K562 (cell line): Measurements from ENCODE around the gene ARHGAP30. TPM values are rescaled to one million over a fixed set of nuclear protein-coding genes. Genes with fewer than 3 reads are reported as not detected.

ENCODE experiments used
- ATAC-seq: fragments of 200-7000 bp; cut with Tn5 transposase; 3 replicates; pipeline ENCODE4 v1.9.1; 2020; ENCODE audit warnings: moderate library complexity
- BruUV-seq: library from RNA; stranded (reverse); fragments of 400-500 nt; replicated peaks from 2 replicates; lab custom pipeline; 2021; lab: Mats Ljungman, UMichigan
- CTCF ChIA-PET: fragments of 300-600 bp; formaldehyde crosslinking; extraction: SDS; loops from one replicate; lab custom pipeline; 2021; ENCODE audit warnings: low intra/inter-chr PET ratio; lab: Yijun Ruan, JAX
- POLR2A ChIA-PET: fragments of 300-600, 350-650 bp; sonication (Branson Sonifier 250); formaldehyde crosslinking; extraction: SDS; loops from one replicate; lab custom pipeline; 2021; ENCODE audit warnings: antibody characterized with exemption, inconsistent platforms; lab: Yijun Ruan, JAX
- DNase-seq, 4 experiments: peaks; one replicate each; pipeline versions ENCODE4 v3.0.0 to v3.0.0-alpha.2; 2011 to 2018; ENCODE audit warnings: low spot score in 3 of 4, mixed read lengths in 3 of 4; ENCODE audit errors: extremely low read depth in 1 of 4
- FAIRE-seq: peaks from 2 replicates; lab custom pipeline; 2011; peaks lifted over from hg19 to GRCh38; lab: Jason Lieb, UNC
- H2AFZ ChIP-seq: 2 replicates; pipeline ENCODE4 v1.6.0; 2011; ENCODE audit warnings: low read depth, low read length, control low read depth, inconsistent platforms
- H3K27ac ChIP-seq: fragments of 200-600 bp; 3 replicates; pipeline ENCODE4 v1.8.0; 2011; ENCODE audit warnings: low read depth, mild to moderate bottlenecking, control low read depth, inconsistent platforms, low read length, moderate library complexity, mixed read lengths; ENCODE audit errors: extremely low read depth
- H3K27me3 ChIP-seq, 2 experiments: fragments of 300-600 bp in 1 of 2; 2 replicates in 1 of 2; 3 replicates in 1 of 2; pipeline versions ENCODE4 v1.6.0 to v1.8.0; 2011; ENCODE audit warnings: inconsistent platforms in 2 of 2, low read length in 2 of 2, mild to moderate bottlenecking in 1 of 2, mixed read lengths in 1 of 2, moderate library complexity in 1 of 2; ENCODE audit not compliant: control insufficient read depth in 2 of 2, insufficient read depth in 2 of 2
- H3K36me3 ChIP-seq: fragments of 300-600 bp; 3 replicates; pipeline ENCODE4 v1.8.0; 2011; ENCODE audit warnings: mild to moderate bottlenecking, low read length, inconsistent platforms; ENCODE audit not compliant: control insufficient read depth, insufficient read depth
- H3K4me1 ChIP-seq, 2 experiments: fragments of 200-600 bp in 1 of 2; replicated peaks in 1 of 2; 2 replicates in 1 of 2; 3 replicates in 1 of 2; pipeline versions ENCODE4 v1.5.1 to v1.8.0; 2011; ENCODE audit warnings: inconsistent platforms in 2 of 2, low read length in 2 of 2, mild to moderate bottlenecking in 1 of 2, mixed read lengths in 1 of 2, moderate library complexity in 1 of 2; ENCODE audit not compliant: control insufficient read depth in 2 of 2, insufficient read depth in 2 of 2
- H3K4me2 ChIP-seq: 2 replicates; pipeline ENCODE4 v1.6.1; 2011; ENCODE audit warnings: low read length, control low read depth, inconsistent platforms, mixed read lengths; ENCODE audit not compliant: insufficient read depth
- H3K4me3 ChIP-seq: fragments of 200-600 bp; sonication (generic), shearing (Covaris generic); 2 replicates; pipeline ENCODE4 v1.5.1; 2016; ENCODE audit warnings: control low read depth, inconsistent platforms
- H3K79me2 ChIP-seq: fragments of 200-600 bp; 3 replicates; pipeline ENCODE4 v1.8.0; 2011; ENCODE audit warnings: low read length, inconsistent platforms; ENCODE audit not compliant: control insufficient read depth, insufficient read depth
- H3K9ac ChIP-seq, 2 experiments: 2 replicates each; pipeline versions ENCODE4 v1.6.0 to v1.6.1; 2011; ENCODE audit warnings: low read depth in 2 of 2, low read length in 2 of 2, control low read depth in 1 of 2, inconsistent platforms in 1 of 2, mild to moderate bottlenecking in 1 of 2, mixed read lengths in 1 of 2; ENCODE audit not compliant: insufficient read depth in 1 of 2
- H3K9me1 ChIP-seq: one replicate; pipeline ENCODE4 v1.6.0; 2011; ENCODE audit warnings: inconsistent platforms, mild to moderate bottlenecking, low read length, moderate library complexity; ENCODE audit not compliant: control insufficient read depth, insufficient read depth
- H3K9me3 ChIP-seq: replicated peaks from 2 replicates; pipeline ENCODE4 v1.5.1; 2011; ENCODE audit warnings: low read depth, low read length, inconsistent platforms; ENCODE audit not compliant: control insufficient read depth, insufficient read depth
- H4K20me1 ChIP-seq: replicated peaks from 2 replicates; pipeline ENCODE4 v1.6.1; 2011; ENCODE audit warnings: low read length, inconsistent platforms, mixed read lengths; ENCODE audit not compliant: control insufficient read depth, insufficient read depth
- CEBPB ChIP-seq: fragments of 450-650 bp; IDR thresholded peaks from 2 replicates; pipeline ENCODE4 v1.6.1; 2016; ENCODE audit warnings: missing genetic modification characterization, missing compliant biosample characterization
- RFX1 ChIP-seq: fragments of 450-650 bp; IDR thresholded peaks from 2 replicates; pipeline ENCODE4 v1.6.1; 2016; ENCODE audit warnings: mild to moderate bottlenecking, moderate library complexity
- SIX5 ChIP-seq, 2 experiments: IDR thresholded peaks; 2 replicates each; pipeline ENCODE4 v1.6.1; 2011; ENCODE audit warnings: low read length in 2 of 2, borderline replicate concordance in 1 of 2, low read depth in 1 of 2, mild to moderate bottlenecking in 1 of 2, moderate library complexity in 1 of 2; ENCODE audit not compliant: insufficient read depth in 1 of 2
- SMAD2 ChIP-seq: fragments of 150-350 bp; IDR thresholded peaks from 2 replicates; pipeline ENCODE4 v1.6.1; 2014; ENCODE audit warnings: low read depth, mild to moderate bottlenecking, low read length
- ZNF408 ChIP-seq: fragments of 250-450 bp; sonication (Bioruptor Pico); IDR thresholded peaks from 2 replicates; pipeline ENCODE4 v1.4.0; 2020; ENCODE audit warnings: low read depth, mild to moderate bottlenecking, moderate library complexity
- ZNF740 ChIP-seq, 3 experiments: fragments of 200-800 bp in 1 of 3; sonication (Bioruptor generic) in 1 of 3; sonication (generic) in 1 of 3; formaldehyde crosslinking in 1 of 3; IDR thresholded peaks; 2 replicates each; pipeline versions ENCODE4 v1.6.1 to v1.8.0; 2016 to 2022; ENCODE audit warnings: mild to moderate bottlenecking in 2 of 3, missing compliant biosample characterization in 2 of 3, missing genetic modification characterization in 2 of 3, missing genetic modification reagents in 1 of 3
- ZNF830 ChIP-seq: fragments of 250-450 bp; sonication (Bioruptor Pico); IDR thresholded peaks from 2 replicates; pipeline ENCODE4 v1.5.0; 2021; ENCODE audit warnings: mild to moderate bottlenecking
- WGBS: fragments of 100-300 bp; shearing (Covaris generic); methylation state at CpG from one replicate; pipeline ENCODE4 v1.1.6; 2016; ENCODE audit warnings: low coverage, mixed read lengths; ENCODE audit not compliant: insufficient coverage; ENCODE audit errors: missing lambda C conversion rate; 5-methylcytosine and 5-hydroxymethylcytosine counted together
- in situ Hi-C: fragments of 300-500 bp; cut with MboI; formaldehyde crosslinking; loops from 4 replicates; pipeline ENCODE4 v1.15.0; 2018; ENCODE audit warnings: inconsistent platforms, mixed read lengths
- intact Hi-C: fragments of 100-400 bp; cut with micrococcal nuclease; formaldehyde crosslinking; loops from 2 replicates; pipeline ENCODE4 v1.14.2; 2022
- polyA plus RNA-seq, 8 experiments: library from polyadenylated mRNA; depleted of rRNA in 4 of 8; stranded (reverse) in 5 of 8; unstranded in 3 of 8; fragments of >200 nt; fragmentation: Nextera tagmentation in 2 of 8; fragmentation: Illumina TruSeq in 1 of 8; extraction: Ambion mirVana in 2 of 8; extraction: Trizol in 1 of 8; gene quantifications; 2 replicates each; pipeline versions ENCODE4 v1.2.1 to v1.2.3, GENCODE V29; 2011 to 2014; ENCODE audit warnings: inconsistent platforms in 1 of 8, missing spikeins in 1 of 8
- total RNA-seq, 7 experiments: library from RNA; depleted of rRNA in 6 of 7; stranded (reverse); fragments of >200 nt in 6 of 7; fragmentation: Illumina TruSeq in 2 of 7; extraction: Trizol in 2 of 7; gene quantifications; 2 replicates each; pipeline versions ENCODE4 v1.2.1 to v1.2.3, GENCODE V29; 2011 to 2021; ENCODE audit warnings: low replicate concordance in 1 of 7

Gene ARHGAP30
- total and polyA plus RNA-seq, 9 of the 15 experiments (the other 6 are each of a cell fraction or from before 2014, with no cell fraction given) = 0.01 to 0.73 (median 0.12) TPM

- no peak for TF ChIP-seq SIX5 (IDR thresholded peaks at IDR 0.05; ENCODE audit: borderline replicate concordance in 1 of 2, insufficient read depth in 1 of 2, low read depth in 1 of 2, low read length in 2 of 2)
- peak; percentile 35 for TF ChIP-seq RFX1
- TF ChIP-seq SMAD2 = no peak
- TF ChIP-seq ZNF740 (CRISPR knock-in tag; IDR thresholded peaks at IDR 0.05) = 0 out of 2 replicates have a peak, but pooled peaks have one; percentile 26
- no peak for TF ChIP-seq ZNF740 (tag; IDR thresholded peaks at IDR 0.05)
Observed at GRCh38 chr1:161098210-161099068, 28.7 kb upstream of the ARHGAP30 start, which contains the start of gene KLHDC9 (continued).

GRCh38 chr1:161096530-161096929 lies 26.8 kb upstream of the ARHGAP30 start:
- Histone ChIP-seq H3K9ac (no peak overlapping the region), H3K27me3 (no peaks in the 10 kb centered on the region), H3K9me1 (no peaks in the 10 kb centered on the region), H3K9me3 (peaks cover 4% of the 10 kb centered on the region; the same call in 1 of the 2 replicates), H2AFZ (no peak overlapping the region), H3K4me3 (no peak overlapping the region), H3K36me3 (peaks cover 27% of the 10 kb centered on the region; the same call in 2 of the 3 replicates), H4K20me1 (no peaks in the 10 kb centered on the region), H3K4me1 (peaks cover 0 to 7% of the 10 kb centered on the region in 2 experiments; a peak in 1 of 5 replicates), H3K27ac (no peak overlapping the region), H3K4me2 (no peak overlapping the region), H3K79me2 (no peaks in the 10 kb centered on the region)
- ChIA-PET CTCF (interaction anchor here (0.8 to 1.0 kb wide), 3 partner anchors 107 to 366 kb away, joined by 3 to 6 read pairs (median 4); no protein-coding TSS in a partner anchor), POLR2A (interaction anchor here (1.1 to 1.2 kb wide), 2 partner anchors 28 to 36 kb away, joined by 3 read pairs; partner anchors contain the start of gene DEDD)
- intact Hi-C loops = loop anchor here (1.0 to 5.0 kb wide), 3 partner anchors 42 to 259 kb away; no protein-coding TSS in a partner anchor
- no peak for FAIRE-seq
- WGBS = 0% methylated on average over 1 of the region's 1 CpG
- BruUV-seq = no TSS peak
- no peak for DNase-seq
- no peak for ATAC-seq
- in situ Hi-C loops = loop anchor here (10.0 to 25.0 kb wide), 2 partner anchors 102 to 259 kb away; no protein-coding TSS in a partner anchor
- TF ChIP-seq ZNF408 (CRISPR knock-in tag) = no peak
- 0 out of 2 replicates have a peak, but pooled peaks have one; percentile 28 for TF ChIP-seq CEBPB (tag)
- TF ChIP-seq ZNF830 (CRISPR knock-in tag) = no peak
